ENCODE data around the gene HMCN2. TPM values are rescaled to one million over a fixed set of nuclear protein-coding genes. Genes with fewer than 3 reads are reported as not detected.

The HMCN2 gene
- total RNA-seq, 1 donor from 2014 or later = 7.8 TPM

GRCh38 chr9:130426883-130427282 is 161.3 kb downstream of the HMCN2 start:
- Histone ChIP-seq H3K9me3 (no peaks in the 10 kb centered on the region), H3K27me3 (peaks cover 3% of the 10 kb centered on the region), H3K36me3 (no peaks in the 10 kb centered on the region), H3K27ac (no peak overlapping the region), H3K4me3 (no peak overlapping the region), H3K4me1 (no peaks in the 10 kb centered on the region)
- ATAC-seq = peak; percentile 48
- TF ChIP-seq CTCF (IDR thresholded peaks at IDR 0.05) = no peak
- DNase-seq = no peak
- intact Hi-C loops (cut with DNase I) = no loop called here

GRCh38 chr9:130427326-130427725 is 161.8 kb downstream of the HMCN2 start:
- DNase-seq (no peak), ATAC-seq (no peak)
- intact Hi-C loops (cut with DNase I) = no loop called here
- Histone ChIP-seq H3K4me3 (no peak overlapping the region), H3K27ac (no peak overlapping the region), H3K27me3 (peaks cover 3% of the 10 kb centered on the region), H3K9me3 (no peaks in the 10 kb centered on the region), H3K4me1 (no peaks in the 10 kb centered on the region), H3K36me3 (no peaks in the 10 kb centered on the region)
- no peak for TF ChIP-seq CTCF (IDR thresholded peaks at IDR 0.05)

GRCh38 chr9:130428086-130428665 is 162.6 kb downstream of the HMCN2 start:
- ATAC-seq = no peak
- TF ChIP-seq CTCF (IDR thresholded peaks at IDR 0.05) = no peak

GRCh38 chr9:130429381-130429780 is 163.8 kb downstream of the HMCN2 start:
- no peaks in the 10 kb centered on the region for H3K9me3 ChIP-seq
- H3K27me3 ChIP-seq = peaks cover 23% of the 10 kb centered on the region
- no peak for ATAC-seq
- H3K36me3 ChIP-seq = no peaks in the 10 kb centered on the region
- no peak for TF ChIP-seq CTCF (IDR thresholded peaks at IDR 0.05)
- intact Hi-C loops (cut with DNase I) = no loop called here
- no peak for DNase-seq
- H3K27ac ChIP-seq = no peak overlapping the region
- peaks cover 5% of the 10 kb centered on the region for H3K4me1 ChIP-seq
- H3K4me3 ChIP-seq = no peak overlapping the region

More at GRCh38 chr9:130428086-130428665, 162.6 kb downstream of the HMCN2 start:
- DNase-seq = no peak
- no peak overlapping the region for H3K27ac ChIP-seq
- H3K9me3 ChIP-seq = no peaks in the 10 kb centered on the region
- peaks cover 11% of the 10 kb centered on the region for H3K27me3 ChIP-seq
- intact Hi-C loops (cut with DNase I) = no loop called here
- H3K36me3 ChIP-seq = no peaks in the 10 kb centered on the region
- H3K4me3 ChIP-seq = no peak overlapping the region
- H3K4me1 ChIP-seq = peaks cover 5% of the 10 kb centered on the region

- H3K27ac ChIP-seq = no peak overlapping the region
- ATAC-seq (no peak), DNase-seq (no peak)
- peaks cover 5% of the 10 kb centered on the region for H3K4me1 ChIP-seq
- no peak overlapping the region for H3K4me3 ChIP-seq
- no peaks in the 10 kb centered on the region for H3K9me3 ChIP-seq
- H3K36me3 ChIP-seq = no peaks in the 10 kb centered on the region
- TF ChIP-seq CTCF (IDR thresholded peaks at IDR 0.05) = no peak
- intact Hi-C loops (cut with DNase I) = no loop called here
- H3K27me3 ChIP-seq = peaks cover 23% of the 10 kb centered on the region
Measured at GRCh38 chr9:130429831-130430230, 164.3 kb downstream of the HMCN2 start.

- intact Hi-C loops (cut with DNase I) = no loop called here
- Histone ChIP-seq H3K9me3 (no peaks in the 10 kb centered on the region), H3K4me3 (no peak overlapping the region), H3K4me1 (peaks cover 5% of the 10 kb centered on the region), H3K27me3 (peaks cover 26% of the 10 kb centered on the region), H3K36me3 (no peaks in the 10 kb centered on the region), H3K27ac (no peak overlapping the region)
- TF ChIP-seq CTCF (IDR thresholded peaks at IDR 0.05) = no peak
- DNase-seq = no peak
- no peak for ATAC-seq
Measured at GRCh38 chr9:130430232-130430631, 164.7 kb downstream of the HMCN2 start.
